HCT116 (cell line): ENCODE measurements around the gene C17orf114.
A peak's percentile ranks its signal among the peaks of the same experiment; 100 is the strongest.

Experiments
- ATAC-seq: fragments of 200-7000 bp; cut with Tn5 transposase; 2 replicates; pipeline ENCODE4 v1.9.1; 2020; ENCODE audit warnings: mild to moderate bottlenecking, moderate library complexity
- BruUV-seq: library from RNA; stranded (reverse); fragments of 400-500 nt; replicated peaks from 2 replicates; lab custom pipeline; 2021; lab: Mats Ljungman, UMichigan
- CTCF ChIA-PET: fragments of 300-600 bp; sonication (Branson Sonifier 250); formaldehyde crosslinking; loops from one replicate; lab custom pipeline; 2021; ENCODE audit warnings: antibody characterized with exemption; lab: Charles Lee
- POLR2A ChIA-PET: fragments of 300-600, 350-600 bp; sonication (Branson Sonifier 250); formaldehyde crosslinking; loops from one replicate; lab custom pipeline; 2021; ENCODE audit warnings: antibody characterized with exemption; lab: Charles Lee
- RAD21 ChIA-PET, 2 experiments: fragments of 300-600 bp; sonication (Branson Sonifier 250); formaldehyde crosslinking; loops; one replicate each; lab custom pipeline; 2023; ENCODE audit warnings: low total read pairs in 2 of 2; ENCODE audit not compliant: uncharacterized antibody in 2 of 2, unreplicated experiment in 2 of 2, low non-redundant PET in 1 of 2; lab: Charles Lee
- DNase-seq: peaks from one replicate; pipeline ENCODE4 v3.0.0-alpha.2; 2010; ENCODE audit warnings: low read depth, low spot score
- H2AFZ ChIP-seq: fragments of 200-600 bp; shearing (Covaris generic), sonication (generic); 2 replicates; pipeline ENCODE4 v1.6.1; 2017; ENCODE audit warnings: low read depth, mixed run types, mixed read lengths, antibody characterized with exemption, low read length; ENCODE audit not compliant: poor library complexity, severe bottlenecking
- H3K27ac ChIP-seq: 2 replicates; pipeline ENCODE4 v1.5.1; 2012; ENCODE audit warnings: low read depth, low read length
- H3K27me3 ChIP-seq: fragments of 200-600 bp; sonication (generic); 2 replicates; pipeline ENCODE4 v1.6.1; 2016; ENCODE audit warnings: mixed run types, low read length, mixed read lengths; ENCODE audit not compliant: insufficient read depth
- H3K36me3 ChIP-seq, 2 experiments: fragments of 200-500 bp in 1 of 2; fragments of 200-600 bp in 1 of 2; sonication (Bioruptor generic) in 1 of 2; sonication (generic) in 1 of 2; 2 replicates each; pipeline versions ENCODE4 v1.5.1 to v1.6.1; 2014 to 2016; ENCODE audit warnings: low read length in 2 of 2, inconsistent platforms in 1 of 2, mixed read lengths in 1 of 2, mixed run types in 1 of 2; ENCODE audit not compliant: insufficient read depth in 2 of 2, control insufficient read depth in 1 of 2
- H3K4me1 ChIP-seq, 2 experiments: fragments of 200-600 bp in 1 of 2; sonication (generic) in 1 of 2; 2 replicates each; pipeline versions ENCODE4 v1.5.1 to v1.6.1; 2012 to 2017; ENCODE audit warnings: low read length in 2 of 2, inconsistent platforms in 1 of 2, mild to moderate bottlenecking in 1 of 2, mixed read lengths in 1 of 2, mixed run types in 1 of 2, moderate library complexity in 1 of 2; ENCODE audit not compliant: insufficient read depth in 2 of 2, control insufficient read depth in 1 of 2
- H3K4me2 ChIP-seq: fragments of 200-600 bp; sonication (generic); 2 replicates; pipeline ENCODE4 v1.6.1; 2017; ENCODE audit warnings: mixed run types, low read length, mixed read lengths
- H3K4me3 ChIP-seq, 2 experiments: fragments of 200-600 bp in 1 of 2; sonication (generic) in 1 of 2; replicated peaks in 1 of 2; 2 replicates each; pipeline ENCODE4 v1.5.1; 2011 to 2016; ENCODE audit warnings: low read length in 2 of 2, control low read depth in 1 of 2, low read depth in 1 of 2, mild to moderate bottlenecking in 1 of 2, mixed read lengths in 1 of 2, mixed run types in 1 of 2
- H3K79me2 ChIP-seq: fragments of 200-600 bp; sonication (generic); 2 replicates; pipeline ENCODE4 v1.6.1; 2017; ENCODE audit warnings: mild to moderate bottlenecking, mixed run types, low read length, moderate library complexity, mixed read lengths; ENCODE audit not compliant: insufficient read depth
- H3K9ac ChIP-seq: fragments of 200-600 bp; sonication (generic); 2 replicates; pipeline ENCODE4 v1.6.1; 2016; ENCODE audit warnings: low read length, mixed read lengths
- H3K9me2 ChIP-seq: fragments of 200-600 bp; sonication (generic), shearing (Covaris generic); 2 replicates; pipeline ENCODE4 v1.6.1; 2017; ENCODE audit warnings: mixed run types, mild to moderate bottlenecking, moderate library complexity; ENCODE audit not compliant: insufficient read depth
- H3K9me3 ChIP-seq, 2 experiments: fragments of 200-500 bp in 1 of 2; fragments of 200-600 bp in 1 of 2; sonication (Bioruptor generic) in 1 of 2; sonication (generic) in 1 of 2; 2 replicates each; pipeline ENCODE4 v1.6.1; 2014 to 2017; ENCODE audit warnings: low read length in 2 of 2, mixed read lengths in 2 of 2, inconsistent platforms in 1 of 2, low read depth in 1 of 2, mild to moderate bottlenecking in 1 of 2, mixed run types in 1 of 2, moderate library complexity in 1 of 2; ENCODE audit not compliant: control insufficient read depth in 1 of 2, insufficient read depth in 1 of 2
- H4K20me1 ChIP-seq: fragments of 200-600 bp; sonication (generic), shearing (Covaris generic); 2 replicates; pipeline ENCODE4 v1.6.1; 2017; ENCODE audit warnings: mixed run types, mild to moderate bottlenecking, moderate library complexity; ENCODE audit not compliant: insufficient read depth
- CTCF ChIP-seq, 3 experiments: fragments of 200-600 bp in 1 of 3; sonication (generic) in 1 of 3; IDR thresholded peaks in 2 of 3; conservative IDR thresholded peaks in 1 of 3; 2 replicates each; pipeline ENCODE4 v1.5.1; 2012 to 2017; ENCODE audit warnings: low read depth in 2 of 3, low read length in 2 of 3, antibody characterized with exemption in 1 of 3, borderline replicate concordance in 1 of 3, control low read depth in 1 of 3, mild to moderate bottlenecking in 1 of 3, mixed read lengths in 1 of 3, mixed run types in 1 of 3, moderate library complexity in 1 of 3; ENCODE audit not compliant: insufficient read depth in 1 of 3
- EZH2phosphoT487 ChIP-seq: fragments of 200-600 bp; IDR thresholded peaks from 2 replicates; pipeline ENCODE4 v1.6.1; 2018; ENCODE audit warnings: antibody characterized with exemption, borderline replicate concordance
- RAD21 ChIP-seq: IDR thresholded peaks from 2 replicates; pipeline ENCODE4 v1.6.1; 2012; ENCODE audit warnings: low read depth, mild to moderate bottlenecking
- intact Hi-C: fragments of 100-400 bp; cut with micrococcal nuclease; formaldehyde crosslinking; loops from 2 replicates; pipeline ENCODE4 v1.10.0; 2022

Gene C17orf114

GRCh38 chr17:4836221-4836620 is 34.1 kb upstream of the C17orf114 start:
- TF ChIP-seq EZH2phosphoT487: no peak
- H3K4me3 ChIP-seq: no peak overlapping the region
- no peaks in the 10 kb centered on the region for H3K9me3 ChIP-seq
- peaks cover 16 to 34% of the 10 kb centered on the region in 2 experiments for H3K4me1 ChIP-seq
- peaks cover 78% of the 10 kb centered on the region for H3K79me2 ChIP-seq
- H3K9me2 ChIP-seq: no peaks in the 10 kb centered on the region
- H3K27ac ChIP-seq: no peak overlapping the region
- no peaks in the 10 kb centered on the region for H3K27me3 ChIP-seq
- no peak for ATAC-seq
- RAD21 ChIA-PET: no interaction called here
- POLR2A ChIA-PET: no interaction called here
- no peak overlapping the region for H3K9ac ChIP-seq
- peaks cover 3 to 13% of the 10 kb centered on the region in 2 experiments; a peak in 1 of 4 replicates for H3K36me3 ChIP-seq
- no peak overlapping the region for H2AFZ ChIP-seq
- no peak overlapping the region for H3K4me2 ChIP-seq
- no peak for DNase-seq
- CTCF ChIA-PET: no interaction called here
- no TSS peak for BruUV-seq
- no peaks in the 10 kb centered on the region; the same call in 1 of the 2 replicates for H4K20me1 ChIP-seq
- intact Hi-C loops: loop anchor here (10.0 kb wide), 1 partner anchor 49 kb away; no protein-coding TSS in a partner anchor

GRCh38 chr17:4834681-4835020 is 32.5 kb upstream of the C17orf114 start:
- TF ChIP-seq CTCF (IDR thresholded peaks at IDR 0.05 in 2 of 3, conservative IDR thresholded peaks at IDR 0.05 in 1 of 3; ENCODE audit: borderline replicate concordance in 1 of 3, insufficient read depth in 1 of 3, low read depth in 2 of 3, low read length in 2 of 3) (no peak), RAD21 (no peak)
- ChIA-PET RAD21 (no interaction called here), CTCF (interaction anchor here (0.8 kb wide), 1 partner anchor 103 kb away, joined by 3 read pairs; the partner anchor contains the start of gene MED11), POLR2A (no interaction called here)
- Histone ChIP-seq H3K27me3 (no peaks in the 10 kb centered on the region), H3K9ac (peak overlapping the region; percentile 78), H4K20me1 (no peaks in the 10 kb centered on the region; the same call in 1 of the 2 replicates), H3K4me3 (peak overlapping the region; percentile 71 to 93), H3K4me1 (peaks cover 16 to 24% of the 10 kb centered on the region in 2 experiments), H3K9me3 (no peaks in the 10 kb centered on the region), H3K9me2 (no peaks in the 10 kb centered on the region), H3K27ac (peak overlapping the region; percentile 98; the same call in 1 of the 2 replicates), H3K79me2 (peaks cover 63% of the 10 kb centered on the region), H3K36me3 (peaks cover 3 to 13% of the 10 kb centered on the region in 2 experiments; a peak in 1 of 4 replicates), H3K4me2 (peak overlapping the region; percentile 71), H2AFZ (no peak overlapping the region)
- ATAC-seq (no peak), DNase-seq (no peak)
- BruUV-seq: no TSS peak
- intact Hi-C loops: loop anchor here (10.0 kb wide), 1 partner anchor 50 kb away; no protein-coding TSS in a partner anchor
